IMR-90 (cell line): Measurements from ENCODE around the gene TOM1. TPM values are rescaled to one million over a fixed set of nuclear protein-coding genes. Genes with fewer than 3 reads are reported as not detected.
A peak's percentile ranks its signal among the peaks of the same experiment; 100 is the strongest.

Experiments used
- ATAC-seq: fragments of 200-7000 bp; cut with Tn5 transposase; 2 replicates; pipeline ENCODE4 v1.9.1; 2020; ENCODE audit warnings: low read depth, mild to moderate bottlenecking, moderate library complexity
- BruUV-seq: library from RNA; stranded (reverse); fragments of 400-500 nt; replicated peaks from 2 replicates; lab custom pipeline; 2021; lab: Mats Ljungman, UMichigan
- CTCF ChIA-PET: fragments of 300-600 bp; formaldehyde crosslinking; extraction: SDS; loops from one replicate; lab custom pipeline; 2021; ENCODE audit warnings: antibody characterized with exemption; lab: Yijun Ruan, JAX
- POLR2A ChIA-PET: fragments of 300-600 bp; sonication (Branson Sonifier 250); formaldehyde crosslinking; loops from one replicate; lab custom pipeline; 2022; ENCODE audit warnings: antibody characterized with exemption; ENCODE audit not compliant: unreplicated experiment; lab: Charles Lee
- DNase-seq: peaks from one replicate; pipeline ENCODE4 v3.0.0; 2013
- H2AFZ ChIP-seq: replicated peaks from 2 replicates; pipeline ENCODE3; 2013; ENCODE audit warnings: low read length, mild to moderate bottlenecking; ENCODE audit not compliant: poor library complexity
- H2AK5ac ChIP-seq: 2 replicates; pipeline ENCODE4 v1.6.1; 2013; ENCODE audit warnings: low read depth, low read length, inconsistent platforms
- H2AK9ac ChIP-seq: replicated peaks from 2 replicates; pipeline ENCODE3; 2013; ENCODE audit warnings: mild to moderate bottlenecking, low read depth, low read length, moderate library complexity; ENCODE audit not compliant: poor library complexity
- H2BK120ac ChIP-seq: 2 replicates; pipeline ENCODE4 v1.6.1; 2013; ENCODE audit warnings: low read depth, low read length, inconsistent platforms
- H2BK15ac ChIP-seq: 3 replicates; pipeline ENCODE4 v1.6.1; 2013; ENCODE audit warnings: low read depth, low read length, inconsistent platforms
- H2BK20ac ChIP-seq: 2 replicates; pipeline ENCODE4 v1.6.1; 2013; ENCODE audit warnings: low read depth, mild to moderate bottlenecking, inconsistent platforms, low read length, moderate library complexity
- H2BK5ac ChIP-seq: 2 replicates; pipeline ENCODE4 v1.6.1; 2013; ENCODE audit warnings: mild to moderate bottlenecking, low read depth, low read length, inconsistent platforms; ENCODE audit not compliant: poor library complexity, severe bottlenecking
- H3K14ac ChIP-seq: replicated peaks from 2 replicates; pipeline ENCODE4 v1.6.1; 2013; ENCODE audit warnings: low read depth, low read length, inconsistent platforms
- H3K18ac ChIP-seq: 2 replicates; pipeline ENCODE4 v1.6.1; 2013; ENCODE audit warnings: low read depth, low read length, control low read depth
- H3K23ac ChIP-seq: 2 replicates; pipeline ENCODE4 v1.6.1; 2013; ENCODE audit warnings: low read depth, low read length, inconsistent platforms
- H3K27ac ChIP-seq: 2 replicates; pipeline ENCODE4 v1.5.1; 2013; ENCODE audit warnings: mild to moderate bottlenecking, control low read depth, low read length; ENCODE audit not compliant: insufficient read depth
- H3K27me3 ChIP-seq: 2 replicates; pipeline ENCODE4 v1.6.1; 2013; ENCODE audit warnings: low read length; ENCODE audit not compliant: control insufficient read depth, insufficient read depth
- H3K36me3 ChIP-seq: 2 replicates; pipeline ENCODE4 v1.6.1; 2013; ENCODE audit warnings: low read length, mixed read lengths; ENCODE audit not compliant: control insufficient read depth, insufficient read depth
- H3K4ac ChIP-seq: 2 replicates; pipeline ENCODE4 v1.6.1; 2013; ENCODE audit warnings: low read depth, low read length, inconsistent platforms
- H3K4me1 ChIP-seq: 2 replicates; pipeline ENCODE4 v1.6.1; 2013; ENCODE audit warnings: low read length, mixed read lengths; ENCODE audit not compliant: control insufficient read depth, insufficient read depth
- H3K4me2 ChIP-seq: 2 replicates; pipeline ENCODE4 v1.6.1; 2013; ENCODE audit warnings: low read depth, mild to moderate bottlenecking, control low read depth, low read length, moderate library complexity
- H3K4me3 ChIP-seq: 2 replicates; pipeline ENCODE4 v1.5.1; 2013; ENCODE audit warnings: low read depth, mild to moderate bottlenecking, control low read depth, low read length, moderate library complexity; ENCODE audit not compliant: insufficient read depth
- H3K56ac ChIP-seq: 2 replicates; pipeline ENCODE4 v1.6.1; 2013; ENCODE audit warnings: low read length, inconsistent platforms; ENCODE audit not compliant: insufficient read depth; ENCODE audit errors: extremely low read depth
- H3K79me1 ChIP-seq, 2 experiments: 2 replicates each; pipeline ENCODE4 v1.6.1; 2013; ENCODE audit warnings: low read length in 2 of 2, inconsistent platforms in 1 of 2, low read depth in 1 of 2
- H3K9ac ChIP-seq: 2 replicates; pipeline ENCODE4 v1.6.1; 2013; ENCODE audit warnings: low read depth, low read length, control low read depth
- H3K9me1 ChIP-seq: 2 replicates; pipeline ENCODE4 v1.6.1; 2013; ENCODE audit warnings: low read length, inconsistent platforms; ENCODE audit not compliant: insufficient read depth
- H3K9me3 ChIP-seq: 2 replicates; pipeline ENCODE4 v1.6.1; 2013; ENCODE audit warnings: low read length; ENCODE audit not compliant: control insufficient read depth, insufficient read depth
- H4K20me1 ChIP-seq: 2 replicates; pipeline ENCODE4 v1.6.1; 2013; ENCODE audit warnings: low read length, inconsistent platforms; ENCODE audit not compliant: insufficient read depth
- H4K5ac ChIP-seq: 2 replicates; pipeline ENCODE4 v1.6.1; 2013; ENCODE audit warnings: mild to moderate bottlenecking, low read depth, low read length, control low read depth
- H4K8ac ChIP-seq, 2 experiments: 2 replicates each; pipeline ENCODE4 v1.6.1; 2013; ENCODE audit warnings: low read depth in 2 of 2, low read length in 2 of 2, control low read depth in 1 of 2, inconsistent platforms in 1 of 2
- H4K91ac ChIP-seq: 2 replicates; pipeline ENCODE4 v1.6.1; 2013; ENCODE audit warnings: low read depth, low read length, inconsistent platforms; ENCODE audit not compliant: insufficient read depth
- BHLHE40 ChIP-seq: fragments of 150-350 bp; IDR thresholded peaks from 2 replicates; pipeline ENCODE4 v1.6.1; 2016; ENCODE audit warnings: mild to moderate bottlenecking, low read depth, low read length
- CEBPB ChIP-seq: IDR thresholded peaks from 2 replicates; pipeline ENCODE4 v1.6.1; 2012; ENCODE audit warnings: low read depth, low read length, improper control_type of control experiment
- CHD1 ChIP-seq: IDR thresholded peaks from 2 replicates; pipeline ENCODE4 v1.6.1; 2012; ENCODE audit warnings: low read depth, low read length, improper control_type of control experiment
- CTCF ChIP-seq: conservative IDR thresholded peaks from 2 replicates; pipeline ENCODE4 v1.5.1; 2012; ENCODE audit warnings: mild to moderate bottlenecking, low read depth, low read length, improper control_type of control experiment
- ELK1 ChIP-seq: fragments of 150-350 bp; IDR thresholded peaks from 2 replicates; pipeline ENCODE4 v1.6.1; 2016; ENCODE audit warnings: low read depth, mild to moderate bottlenecking, low read length, moderate library complexity, borderline replicate concordance
- FOS ChIP-seq: fragments of 150-350 bp; IDR thresholded peaks from 2 replicates; pipeline ENCODE4 v1.6.1; 2016; ENCODE audit warnings: low read depth, low read length
- MAFK ChIP-seq: IDR thresholded peaks from 2 replicates; pipeline ENCODE4 v1.6.1; 2012; ENCODE audit warnings: low read depth, low read length, improper control_type of control experiment
- MAZ ChIP-seq: IDR thresholded peaks from 2 replicates; pipeline ENCODE4 v1.6.1; 2012; ENCODE audit warnings: low read depth, mild to moderate bottlenecking, low read length, improper control_type of control experiment, moderate library complexity, borderline replicate concordance
- MXI1 ChIP-seq: IDR thresholded peaks from 2 replicates; pipeline ENCODE4 v1.6.1; 2012; ENCODE audit warnings: low read depth, mild to moderate bottlenecking, low read length, moderate library complexity, borderline replicate concordance
- NFE2L2 ChIP-seq: fragments of 150-350 bp; IDR thresholded peaks from 2 replicates; pipeline ENCODE4 v1.6.1; 2016; ENCODE audit warnings: low read depth, mild to moderate bottlenecking, low read length
- POLR2A ChIP-seq: IDR thresholded peaks from 2 replicates; pipeline ENCODE4 v1.6.1; 2012; ENCODE audit warnings: mild to moderate bottlenecking, low read depth, low read length
- RAD21 ChIP-seq: IDR thresholded peaks from 2 replicates; pipeline ENCODE4 v1.6.1; 2012; ENCODE audit warnings: low read length, improper control_type of control experiment
- RFX5 ChIP-seq: IDR thresholded peaks from 2 replicates; pipeline ENCODE4 v1.8.0; 2012; ENCODE audit warnings: low read depth, mild to moderate bottlenecking, low read length, moderate library complexity
- USF2 ChIP-seq: fragments of 150-350 bp; IDR thresholded peaks from 2 replicates; pipeline ENCODE4 v1.6.1; 2017; ENCODE audit warnings: mild to moderate bottlenecking, antibody characterized with exemption, low read length, low read depth
- WGBS, 2 experiments: methylation state at CpG; one replicate each; pipeline versions ENCODE4 v1.1.5 to v1.1.7; 2013; ENCODE audit warnings: missing lambda C conversion rate in 2 of 2; ENCODE audit not compliant: insufficient read length in 1 of 2; ENCODE audit errors: extremely low coverage in 2 of 2; 5-methylcytosine and 5-hydroxymethylcytosine counted together
- dilution Hi-C: fragments of 300-500 bp; cut with HindIII; formaldehyde crosslinking; loops from one replicate; pipeline ENCODE4 v1.14.3; 2018; ENCODE audit warnings: low sequenced_read_pairs; ENCODE audit not compliant: unreplicated experiment
- in situ Hi-C: fragments of 300-500 bp; cut with MboI; formaldehyde crosslinking; loops from 3 replicates; pipeline ENCODE4 v1.14.3; 2019; ENCODE audit warnings: low sequenced_read_pairs, inconsistent platforms, mixed read lengths
- intact Hi-C: fragments of 100-400 bp; cut with micrococcal nuclease; formaldehyde crosslinking; loops from 2 replicates; pipeline ENCODE4 v1.10.0; 2022
- polyA plus RNA-seq, 3 experiments: library from polyadenylated mRNA; depleted of rRNA; stranded (reverse); fragments of >200 nt; gene quantifications; 2 replicates each; pipeline ENCODE4 v1.2.3, GENCODE V29; 2012; ENCODE audit warnings: low replicate concordance in 1 of 3
- total RNA-seq: library from RNA; depleted of rRNA; stranded (reverse); fragments of >200 nt; gene quantifications from 2 replicates; pipeline ENCODE4 v1.2.3, GENCODE V29; 2012

Gene TOM1
- total and polyA plus RNA-seq, 2 of the 4 experiments (the other 2 are of a cell fraction) = 38.0 to 46.4 TPM

- peaks cover 21 to 40% of the 10 kb centered on the region in 2 experiments for H3K79me1 ChIP-seq
- H3K9ac ChIP-seq = peak overlapping the region; percentile 89
- no peak overlapping the region for H2BK15ac ChIP-seq
- WGBS, 2 experiments = 47% methylated on average over 6 of the region's 23 CpGs; no CpG with 5 or more reads in 1 of the 2 experiments
- dilution Hi-C loops = no loop called here
- H3K4me3 ChIP-seq = peak overlapping the region; percentile 55
- no peaks in the 10 kb centered on the region for H3K4me1 ChIP-seq
- peak overlapping the region; percentile 70 for H3K14ac ChIP-seq
- H3K4ac ChIP-seq = peak overlapping the region; percentile 8
- no peaks in the 10 kb centered on the region for H3K9me3 ChIP-seq
- intact Hi-C loops = no loop called here
- H3K36me3 ChIP-seq = peaks cover 9% of the 10 kb centered on the region
- H4K5ac ChIP-seq = peak overlapping the region; percentile 55; the same call in 1 of the 2 replicates
- no peak overlapping the region for H2BK5ac ChIP-seq
- H2AK5ac ChIP-seq = peak overlapping the region; percentile 6; the same call in 1 of the 2 replicates
- peak overlapping the region; percentile 85 for H3K27ac ChIP-seq
- no peak overlapping the region; the same call in 1 of the 2 replicates for H4K91ac ChIP-seq
- 0 out of 2 replicates have a peak, but pooled peaks cover 5% of the 10 kb centered on the region for H3K9me1 ChIP-seq
- H3K18ac ChIP-seq = peak overlapping the region; percentile 9; the same call in 1 of the 2 replicates
- BruUV-seq = no TSS peak
- ATAC-seq = peak; percentile 4; the same call in 1 of the 2 replicates
- DNase-seq = peak; percentile 11
- H3K4me2 ChIP-seq = peak overlapping the region; percentile 90
- H4K20me1 ChIP-seq = peaks cover 5% of the 10 kb centered on the region; the same call in 1 of the 2 replicates
- H2AK9ac ChIP-seq = peak overlapping the region; percentile 18
- peak overlapping the region; percentile 13 to 67; a peak in 2 of 4 replicates for H4K8ac ChIP-seq
- peak overlapping the region; percentile 16; the same call in 1 of the 2 replicates for H3K56ac ChIP-seq
- in situ Hi-C loops = no loop called here
- peak overlapping the region; percentile 84 for H2AFZ ChIP-seq
- no peaks in the 10 kb centered on the region for H3K27me3 ChIP-seq
- ChIA-PET POLR2A (interaction anchor here (0.7 kb wide), 1 partner anchor 8 kb away, joined by 4 read pairs; no protein-coding TSS in a partner anchor), CTCF (interaction anchor here (1.4 to 1.5 kb wide), 2 partner anchors 9 to 27 kb away, joined by 3 to 4 read pairs; no protein-coding TSS in a partner anchor)
- peak overlapping the region; percentile 5 for H3K23ac ChIP-seq
- no peak overlapping the region for H2BK20ac ChIP-seq
- H2BK120ac ChIP-seq = no peak overlapping the region
- TF ChIP-seq RAD21 = no peak
- no peak; the same call in 1 of the 2 replicates for TF ChIP-seq POLR2A
- TF ChIP-seq CEBPB = no peak
- TF ChIP-seq RFX5 = no peak
- TF ChIP-seq MXI1 = no peak
- TF ChIP-seq USF2 = no peak
- TF ChIP-seq NFE2L2 = no peak
- no peak for TF ChIP-seq BHLHE40
- TF ChIP-seq CHD1 = no peak
- TF ChIP-seq MAFK = no peak
- no peak for TF ChIP-seq FOS
- TF ChIP-seq MAZ = no peak
- no peak for TF ChIP-seq CTCF
- no peak for TF ChIP-seq ELK1
Observed at GRCh38 chr22:35258191-35258988, 41.3 kb upstream of the TOM1 start.
